ENCODE results near the gene BCL11B.

DNA sequence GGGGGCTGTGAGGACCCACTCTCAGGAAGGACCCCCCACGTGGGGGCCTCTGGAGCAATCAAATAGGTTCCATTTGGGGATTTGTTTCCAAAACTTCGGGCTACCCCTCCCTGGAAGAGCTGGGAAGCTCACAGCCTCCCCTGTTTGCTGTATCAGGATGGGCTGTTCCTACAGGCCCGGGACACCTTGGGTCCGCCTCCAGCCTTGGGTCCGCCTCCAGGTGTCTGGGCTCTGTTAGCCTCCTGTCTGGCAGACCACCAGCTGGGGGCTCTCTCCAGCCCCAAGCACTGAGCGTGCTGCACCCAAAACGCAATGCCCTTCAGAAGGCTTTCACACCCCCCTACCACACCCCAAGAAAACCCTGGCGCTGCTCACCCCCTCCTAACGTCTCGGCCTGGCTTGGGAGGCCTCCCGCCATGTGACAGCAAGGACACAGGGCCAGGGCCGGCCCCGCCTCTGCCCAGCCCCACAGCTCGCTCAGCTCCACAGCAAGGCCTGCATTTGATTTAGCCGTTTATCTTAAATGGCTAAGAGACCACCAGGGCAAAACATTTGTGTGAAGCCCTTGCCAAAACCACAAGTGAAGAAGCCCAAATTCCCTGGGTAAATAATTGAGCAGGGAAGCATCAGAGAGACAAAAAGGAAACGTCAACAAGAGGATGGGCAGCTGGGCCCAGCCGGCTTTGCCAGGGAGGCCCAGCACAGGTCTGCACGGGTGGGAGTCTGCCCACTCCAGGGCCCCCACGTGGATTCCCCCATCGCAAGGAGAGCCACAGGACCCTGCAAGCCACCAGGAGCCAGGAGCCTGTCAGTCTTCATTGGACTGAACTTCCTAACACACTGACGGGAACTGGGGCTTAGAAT is 39.9 kb downstream of the BCL11B start:
- TF ChIP-seq CTCF (IDR thresholded peaks at IDR 0.05; ENCODE audit: poor library complexity) (no peak), EZH2 (IDR thresholded peaks at IDR 0.05; ENCODE audit: borderline replicate concordance) (no peak), EZH2phosphoT487 (IDR thresholded peaks at IDR 0.05; ENCODE audit: low read depth, severe bottlenecking, unreplicated experiment) (no peak)
